KOPT-K1 (cell line): ENCODE results near the gene GADD45GIP1.

Experiments
- H3K27ac ChIP-seq: fragments of 200-600 bp; sonication (generic); 2 replicates; pipeline ENCODE4 v1.5.1; 2016; ENCODE audit warnings: antibody characterized with exemption, mild to moderate bottlenecking, low read depth, low read length; ENCODE audit not compliant: poor library complexity, severe bottlenecking
- H3K36me3 ChIP-seq: fragments of 200-600 bp; sonication (generic); 2 replicates; pipeline ENCODE4 v1.5.1; 2017; ENCODE audit warnings: antibody characterized with exemption, mild to moderate bottlenecking, low read length, moderate library complexity; ENCODE audit not compliant: insufficient read depth
- H3K9me3 ChIP-seq: fragments of 200-600 bp; sonication (generic); 2 replicates; pipeline ENCODE4 v1.5.1; 2017; ENCODE audit warnings: antibody characterized with exemption, low read length, mild to moderate bottlenecking; ENCODE audit not compliant: insufficient read depth, poor library complexity, severe bottlenecking

Gene GADD45GIP1

GRCh38 chr19:12994701-12995595 lies 37.9 kb upstream of the GADD45GIP1 start, which contains the start of gene NFIX:
Gene NFIX (plus strand): TSS chr19:12995475. CDS start chr19:12995838, 363 bp downstream.
- no peak within 1 kb of the TSS for H3K27ac ChIP-seq
- no peaks in the 10 kb centered on the region; the same call in 1 of the 2 replicates for H3K36me3 ChIP-seq
- no peaks in the 10 kb centered on the region for H3K9me3 ChIP-seq

GRCh38 chr19:12993562-12993961 lies 36.5 kb upstream of the GADD45GIP1 start:
- H3K27ac ChIP-seq = no peak overlapping the region

GRCh38 chr19:12992729-12993128 lies 35.7 kb upstream of the GADD45GIP1 start:
- no peak overlapping the region for H3K27ac ChIP-seq
- no peaks in the 10 kb centered on the region for H3K36me3 ChIP-seq
- no peaks in the 10 kb centered on the region for H3K9me3 ChIP-seq

More at GRCh38 chr19:12993562-12993961, 36.5 kb upstream of the GADD45GIP1 start:
- Histone ChIP-seq H3K9me3 (no peaks in the 10 kb centered on the region), H3K36me3 (no peaks in the 10 kb centered on the region; the same call in 1 of the 2 replicates)

GRCh38 chr19:12991296-12991695 lies 34.3 kb upstream of the GADD45GIP1 start:
- H3K27ac ChIP-seq = no peak overlapping the region
- H3K9me3 ChIP-seq = no peaks in the 10 kb centered on the region
- no peaks in the 10 kb centered on the region for H3K36me3 ChIP-seq

- Histone ChIP-seq H3K36me3 (no peaks in the 10 kb centered on the region), H3K27ac (no peak overlapping the region), H3K9me3 (no peaks in the 10 kb centered on the region)
Observed at GRCh38 chr19:12990853-12991252, 33.8 kb upstream of the GADD45GIP1 start.

GRCh38 chr19:12990431-12990830 lies 33.4 kb upstream of the GADD45GIP1 start:
- H3K27ac ChIP-seq = no peak overlapping the region

GRCh38 chr19:12987781-12988180 lies 30.8 kb upstream of the GADD45GIP1 start:
- Histone ChIP-seq H3K9me3 (no peaks in the 10 kb centered on the region), H3K27ac (no peak overlapping the region), H3K36me3 (no peaks in the 10 kb centered on the region)

More at GRCh38 chr19:12990431-12990830, 33.4 kb upstream of the GADD45GIP1 start:
- H3K9me3 ChIP-seq = no peaks in the 10 kb centered on the region
- H3K36me3 ChIP-seq = no peaks in the 10 kb centered on the region

- Histone ChIP-seq H3K27ac (no peak overlapping the region), H3K36me3 (no peaks in the 10 kb centered on the region)
Observed at GRCh38 chr19:12987190-12987589, 30.2 kb upstream of the GADD45GIP1 start.

GRCh38 chr19:12986726-12987125 lies 29.7 kb upstream of the GADD45GIP1 start:
- no peaks in the 10 kb centered on the region for H3K9me3 ChIP-seq
- H3K36me3 ChIP-seq = no peaks in the 10 kb centered on the region
- no peak overlapping the region for H3K27ac ChIP-seq

More at GRCh38 chr19:12987190-12987589, 30.2 kb upstream of the GADD45GIP1 start:
- no peaks in the 10 kb centered on the region for H3K9me3 ChIP-seq

GRCh38 chr19:12985049-12985776 lies 28.2 kb upstream of the GADD45GIP1 start:
- no peaks in the 10 kb centered on the region for H3K36me3 ChIP-seq
- H3K27ac ChIP-seq = no peak overlapping the region
- H3K9me3 ChIP-seq = no peaks in the 10 kb centered on the region

GRCh38 chr19:12984683-12985048 lies 27.6 kb upstream of the GADD45GIP1 start:
- no peaks in the 10 kb centered on the region for H3K36me3 ChIP-seq
- no peak overlapping the region for H3K27ac ChIP-seq
- H3K9me3 ChIP-seq = no peaks in the 10 kb centered on the region

- Histone ChIP-seq H3K9me3 (no peaks in the 10 kb centered on the region), H3K36me3 (no peaks in the 10 kb centered on the region), H3K27ac (no peak overlapping the region)
Observed at GRCh38 chr19:12984143-12984627, 27.2 kb upstream of the GADD45GIP1 start.

GRCh38 chr19:12983542-12984142 lies 26.6 kb upstream of the GADD45GIP1 start:
- Histone ChIP-seq H3K27ac (no peak overlapping the region), H3K36me3 (no peaks in the 10 kb centered on the region), H3K9me3 (no peaks in the 10 kb centered on the region)

- Histone ChIP-seq H3K27ac (no peak overlapping the region), H3K9me3 (no peaks in the 10 kb centered on the region), H3K36me3 (no peaks in the 10 kb centered on the region)
Observed at GRCh38 chr19:12983091-12983490, 26.1 kb upstream of the GADD45GIP1 start.

- H3K9me3 ChIP-seq = no peaks in the 10 kb centered on the region
- H3K36me3 ChIP-seq = no peaks in the 10 kb centered on the region
- H3K27ac ChIP-seq = no peak overlapping the region
Observed at GRCh38 chr19:12982648-12983047, 25.6 kb upstream of the GADD45GIP1 start.
